HFF-Myc (cell line): ENCODE measurements around the gene BAAT.

Experiments used
- DNase-seq: peaks from one replicate; pipeline ENCODE4 v3.0.0-alpha.2; 2011; ENCODE audit warnings: low read depth; ENCODE audit errors: extremely low read depth
- H3K4me3 ChIP-seq: replicated peaks from 2 replicates; pipeline ENCODE4 v1.5.1; 2011; ENCODE audit warnings: low read depth, mild to moderate bottlenecking, control low read depth, low read length
- CTCF ChIP-seq: IDR thresholded peaks from 2 replicates; pipeline ENCODE4 v1.5.1; 2012; ENCODE audit warnings: mild to moderate bottlenecking, low read depth, low read length, control low read depth; ENCODE audit errors: missing control alignments

Gene BAAT

GRCh38 chr9:101427358-101427757 lies 42.6 kb upstream of the BAAT start:
- no peak for DNase-seq
- TF ChIP-seq CTCF = no peak
- no peak overlapping the region for H3K4me3 ChIP-seq

- no peak overlapping the region for H3K4me3 ChIP-seq
- no peak for TF ChIP-seq CTCF
- DNase-seq = no peak
Measured at GRCh38 chr9:101421653-101422065, 36.9 kb upstream of the BAAT start.

- no peak overlapping the region for H3K4me3 ChIP-seq
- no peak for TF ChIP-seq CTCF
- DNase-seq = no peak
Measured at GRCh38 chr9:101419863-101420262, 35.1 kb upstream of the BAAT start.

GRCh38 chr9:101418518-101419430 lies 34.0 kb upstream of the BAAT start:
- no peak overlapping the region for H3K4me3 ChIP-seq
- no peak for TF ChIP-seq CTCF
- DNase-seq = no peak

- DNase-seq = no peak
- no peak for TF ChIP-seq CTCF
- no peak overlapping the region for H3K4me3 ChIP-seq
Measured at GRCh38 chr9:101417977-101418376, 33.2 kb upstream of the BAAT start.

GRCh38 chr9:101417389-101417788 lies 32.6 kb upstream of the BAAT start:
- TF ChIP-seq CTCF = no peak
- no peak for DNase-seq
- no peak overlapping the region for H3K4me3 ChIP-seq
